ENCODE data around the gene ANP32E.
"Not testable (repeated sequence)": the region's sequence is repeated elsewhere in the genome, so short reads cannot be mapped to it uniquely, and the experiment has no call there.

GRCh38 chr1:150214099-150214756, 21.7 kb downstream of the ANP32E start:
- not testable (repeated sequence) for TF ChIP-seq POLR2AphosphoS5 (IDR thresholded peaks at IDR 0.05; ENCODE audit: low read depth, low read length); PAX5 (IDR thresholded peaks at IDR 0.05; ENCODE audit: insufficient read depth, low read length, severe bottlenecking); TAF1 (IDR thresholded peaks at IDR 0.05; ENCODE audit: low read depth, low read length); POLR2A (IDR thresholded peaks at IDR 0.05; ENCODE audit: low read depth, low read length)
